Keratinocyte (primary cell): ENCODE data around the gene VPS8. TPM values are rescaled to one million over a fixed set of nuclear protein-coding genes. Genes with fewer than 3 reads are reported as not detected.

Source experiments
- DNase-seq: peaks from one replicate; pipeline ENCODE4 v3.0.0-alpha.2; 2011; ENCODE audit warnings: low read depth, missing footprints, low spot score
- FAIRE-seq: peaks from 2 replicates; lab custom pipeline; 2011; peaks lifted over from hg19 to GRCh38; lab: Jason Lieb, UNC
- H2AFZ ChIP-seq: 2 replicates; pipeline ENCODE4 v1.6.0; 2012; ENCODE audit warnings: low read length, control low read depth, inconsistent platforms; ENCODE audit not compliant: control insufficient read depth
- H3K27ac ChIP-seq: 2 replicates; pipeline ENCODE4 v1.5.1; 2011; ENCODE audit warnings: low read length; ENCODE audit not compliant: control insufficient read depth, insufficient read depth
- H3K27me3 ChIP-seq: 3 replicates; pipeline ENCODE4 v1.6.0; 2011; ENCODE audit warnings: low read length; ENCODE audit not compliant: control insufficient read depth, insufficient read depth; ENCODE audit errors: extremely low read depth
- H3K36me3 ChIP-seq, 2 experiments: 2 replicates in 1 of 2; 3 replicates in 1 of 2; pipeline ENCODE4 v1.5.1; 2011; ENCODE audit warnings: low read length in 2 of 2, mild to moderate bottlenecking in 1 of 2; ENCODE audit not compliant: control insufficient read depth in 2 of 2, insufficient read depth in 2 of 2; ENCODE audit errors: extremely low read depth in 1 of 2
- H3K4me1 ChIP-seq: 3 replicates; pipeline ENCODE4 v1.5.1; 2011; ENCODE audit warnings: low read length; ENCODE audit not compliant: control insufficient read depth, insufficient read depth; ENCODE audit errors: extremely low read depth
- H3K4me2 ChIP-seq: 3 replicates; pipeline ENCODE4 v1.6.0; 2011; ENCODE audit warnings: low read depth, low read length; ENCODE audit not compliant: control insufficient read depth, insufficient read depth; ENCODE audit errors: extremely low read depth
- H3K4me3 ChIP-seq, 3 experiments: fragments of 200-600 bp in 1 of 3; sonication (generic) in 1 of 3; 2 replicates in 2 of 3; 3 replicates in 1 of 3; pipeline ENCODE4 v1.5.1; 2011 to 2016; ENCODE audit warnings: low read length in 3 of 3, mild to moderate bottlenecking in 3 of 3, control low read depth in 2 of 3, inconsistent platforms in 1 of 3, low read depth in 1 of 3, mixed read lengths in 1 of 3, mixed run types in 1 of 3, moderate library complexity in 1 of 3; ENCODE audit not compliant: control insufficient read depth in 2 of 3, insufficient read depth in 2 of 3; ENCODE audit errors: extremely low read depth in 1 of 3
- H3K79me2 ChIP-seq: 2 replicates; pipeline ENCODE4 v1.6.0; 2012; ENCODE audit warnings: low read length; ENCODE audit not compliant: control insufficient read depth, insufficient read depth
- H3K9ac ChIP-seq: 3 replicates; pipeline ENCODE4 v1.6.0; 2011; ENCODE audit warnings: low read length; ENCODE audit not compliant: control insufficient read depth, insufficient read depth; ENCODE audit errors: extremely low read depth
- H3K9me1 ChIP-seq: 3 replicates; pipeline ENCODE4 v1.6.0; 2011; ENCODE audit warnings: low read length; ENCODE audit not compliant: control insufficient read depth, insufficient read depth; ENCODE audit errors: extremely low read depth
- H3K9me3 ChIP-seq: 2 replicates; pipeline ENCODE4 v1.5.1; 2012; ENCODE audit warnings: low read depth, low read length; ENCODE audit not compliant: control insufficient read depth
- H4K20me1 ChIP-seq: 3 replicates; pipeline ENCODE4 v1.6.0; 2011; ENCODE audit warnings: low read length; ENCODE audit not compliant: control insufficient read depth, insufficient read depth; ENCODE audit errors: extremely low read depth
- CTCF ChIP-seq, 3 experiments: IDR thresholded peaks in 1 of 3; conservative IDR thresholded peaks in 1 of 3; optimal IDR thresholded peaks in 1 of 3; 2 replicates in 2 of 3; 3 replicates in 1 of 3; pipeline versions ENCODE3 to v1.5.1; 2011; ENCODE audit warnings: low read length in 3 of 3, mild to moderate bottlenecking in 3 of 3, moderate library complexity in 2 of 3, control low read depth in 1 of 3, inconsistent platforms in 1 of 3; ENCODE audit not compliant: insufficient read depth in 2 of 3; ENCODE audit errors: extremely low read depth in 1 of 3
- EZH2 ChIP-seq: IDR thresholded peaks from one replicate; pipeline ENCODE4 v1.6.1; 2012; ENCODE audit warnings: inconsistent platforms, mild to moderate bottlenecking, low read length, moderate library complexity
- dilution Hi-C: fragments of 300-500 bp; cut with MboI; formaldehyde crosslinking; loops from one replicate; pipeline ENCODE4 v1.7.0; 2020; ENCODE audit warnings: low sequenced_read_pairs; ENCODE audit not compliant: extremely low pct_ligation_motif_present
- polyA plus RNA-seq, 5 experiments: library from polyadenylated mRNA; depleted of rRNA in 3 of 5; stranded (reverse) in 3 of 5; stranded (forward) in 1 of 5; unstranded in 1 of 5; fragments of >200 nt; gene quantifications; 1 replicate in 1 of 5; 2 replicates in 3 of 5; 3 replicates in 1 of 5; pipeline versions ENCODE4 v1.2.1 to v1.2.3, GENCODE V29; 2011 to 2012; ENCODE audit warnings: missing spikeins in 2 of 5, low read depth in 1 of 5, low replicate concordance in 1 of 5

The VPS8 gene
- polyA plus RNA-seq, 1 donor (not counting 4 experiments of a cell fraction or from before 2014, with no cell fraction given): 28.4 TPM

DNA sequence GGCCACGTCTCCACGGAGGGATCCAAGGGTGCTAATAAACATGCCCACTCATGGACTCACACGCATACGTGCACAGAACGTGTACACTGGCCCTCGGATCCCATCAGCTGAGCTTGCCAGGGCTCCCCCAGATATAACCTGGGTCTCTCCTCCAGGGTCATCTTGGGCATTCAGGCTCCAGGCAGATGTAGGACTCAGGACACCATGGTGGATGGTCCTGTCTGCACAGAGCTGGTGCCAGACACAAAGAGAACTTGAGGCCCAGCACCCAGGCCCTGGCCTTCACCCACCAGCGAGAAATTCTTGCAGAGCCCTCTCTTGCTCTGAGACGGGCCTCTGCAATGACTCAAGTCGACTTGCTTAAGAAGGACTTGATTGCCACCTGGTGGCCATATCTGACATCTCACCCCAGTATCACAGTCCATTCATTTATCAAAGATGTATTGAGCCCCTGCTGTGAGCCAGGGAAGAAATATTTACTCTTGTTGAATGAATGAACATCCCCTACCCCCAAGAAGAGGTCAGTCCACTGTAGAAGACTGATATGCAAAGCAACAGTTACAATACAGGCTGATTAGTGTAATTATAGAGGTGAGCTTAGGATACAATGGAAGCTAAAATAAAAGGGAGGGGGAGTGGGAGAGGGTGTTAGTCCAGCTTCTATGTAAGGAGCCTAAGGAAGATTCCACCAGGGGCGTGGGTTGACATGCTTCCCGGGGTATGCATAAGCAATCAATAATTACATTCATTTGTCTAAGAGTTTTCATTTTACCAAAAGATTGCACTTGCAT lies 34.2 kb upstream of the VPS8 start:
- H3K9ac ChIP-seq: no peak overlapping the region
- no peaks in the 10 kb centered on the region for H3K9me1 ChIP-seq
- dilution Hi-C loops: no loop called here
- DNase-seq: peak; percentile 78
- H3K27ac ChIP-seq: no peak overlapping the region
- peak; percentile 93 for FAIRE-seq
- no peaks in the 10 kb centered on the region for H3K9me3 ChIP-seq
- H4K20me1 ChIP-seq: peaks cover 2% of the 10 kb centered on the region
- H2AFZ ChIP-seq: no peak overlapping the region
- no peaks in the 10 kb centered on the region for H3K36me3 ChIP-seq
- H3K4me1 ChIP-seq: no peaks in the 10 kb centered on the region
- H3K27me3 ChIP-seq: peaks cover 4% of the 10 kb centered on the region
- H3K79me2 ChIP-seq: no peaks in the 10 kb centered on the region
- H3K4me3 ChIP-seq: no peak overlapping the region
- no peak for TF ChIP-seq EZH2
- peak; percentile 56 to 85 (median 78) for TF ChIP-seq CTCF (optimal IDR thresholded peaks at IDR 0.05 in 1 of 3, IDR thresholded peaks at IDR 0.05 in 1 of 3, conservative IDR thresholded peaks at IDR 0.05 in 1 of 3; ENCODE audit: extremely low read depth in 1 of 3, insufficient read depth in 2 of 3, low read length in 3 of 3)
- H3K4me2 ChIP-seq: no peak overlapping the region

- H3K79me2 ChIP-seq: no peaks in the 10 kb centered on the region
- H2AFZ ChIP-seq: no peak overlapping the region
- TF ChIP-seq EZH2 (no peak), CTCF (optimal IDR thresholded peaks at IDR 0.05 in 1 of 3, IDR thresholded peaks at IDR 0.05 in 1 of 3, conservative IDR thresholded peaks at IDR 0.05 in 1 of 3; ENCODE audit: extremely low read depth in 1 of 3, insufficient read depth in 2 of 3, low read length in 3 of 3) (no peak)
- no peaks in the 10 kb centered on the region for H3K36me3 ChIP-seq
- DNase-seq: no peak
- no peak overlapping the region for H3K27ac ChIP-seq
- no peak overlapping the region for H3K9ac ChIP-seq
- dilution Hi-C loops: no loop called here
- H3K4me3 ChIP-seq: no peak overlapping the region
- no peak for FAIRE-seq
- H3K27me3 ChIP-seq: peaks cover 4% of the 10 kb centered on the region
- H3K4me2 ChIP-seq: no peak overlapping the region
- no peaks in the 10 kb centered on the region for H3K9me1 ChIP-seq
- H4K20me1 ChIP-seq: peaks cover 2% of the 10 kb centered on the region
- H3K9me3 ChIP-seq: no peaks in the 10 kb centered on the region
- H3K4me1 ChIP-seq: no peaks in the 10 kb centered on the region
Observed at GRCh38 chr3:184778426-184779332, 33.3 kb upstream of the VPS8 start.
